ENCODE results near the gene UBE3B.

UBE3B gene

GRCh38 chr12:109567967-109568366, 90.5 kb downstream of the UBE3B start:
- Histone ChIP-seq H3K9me3 (no peaks in the 10 kb centered on the region), H3K36me3 (replicated peaks) (peaks cover 47% of the 10 kb centered on the region), H3K4me3 (no peak overlapping the region), H3K4me1 (peaks cover 4% of the 10 kb centered on the region), H3K27me3 (ENCODE audit: low read depth) (no peaks in the 10 kb centered on the region)
- in situ Hi-C loops (cut with MboI; ENCODE audit: low sequenced_read_pairs), result no loop called here
- no peak for DNase-seq (ENCODE audit: low spot score in 2 of 2)

GRCh38 chr12:109568486-109568885, 91.1 kb downstream of the UBE3B start:
- no peak for DNase-seq (ENCODE audit: low spot score in 2 of 2)
- H3K9me3 ChIP-seq, result no peaks in the 10 kb centered on the region
- H3K4me3 ChIP-seq, result no peak overlapping the region
- peaks cover 44% of the 10 kb centered on the region for H3K36me3 ChIP-seq (replicated peaks)
- peaks cover 4% of the 10 kb centered on the region for H3K4me1 ChIP-seq
- H3K27me3 ChIP-seq (ENCODE audit: low read depth), result no peaks in the 10 kb centered on the region
- in situ Hi-C loops (cut with MboI; ENCODE audit: low sequenced_read_pairs), result no loop called here

GRCh38 chr12:109571773-109572505, 94.5 kb downstream of the UBE3B start:
- in situ Hi-C loops (cut with MboI; ENCODE audit: low sequenced_read_pairs), result no loop called here
- Histone ChIP-seq H3K9me3 (no peaks in the 10 kb centered on the region), H3K36me3 (replicated peaks) (peaks cover 49% of the 10 kb centered on the region), H3K27me3 (ENCODE audit: low read depth) (no peaks in the 10 kb centered on the region), H3K4me1 (peaks cover 14% of the 10 kb centered on the region), H3K4me3 (no peak overlapping the region)
- no peak for DNase-seq (ENCODE audit: low spot score in 2 of 2)

GRCh38 chr12:109572506-109572845, 95.0 kb downstream of the UBE3B start:
- DNase-seq (ENCODE audit: low spot score in 2 of 2), result no peak
- Histone ChIP-seq H3K36me3 (replicated peaks) (peaks cover 51% of the 10 kb centered on the region), H3K9me3 (no peaks in the 10 kb centered on the region), H3K4me3 (peak overlapping the region; percentile 71), H3K4me1 (peaks cover 14% of the 10 kb centered on the region), H3K27me3 (ENCODE audit: low read depth) (no peaks in the 10 kb centered on the region)
- in situ Hi-C loops (cut with MboI; ENCODE audit: low sequenced_read_pairs), result no loop called here

- H3K27me3 ChIP-seq (ENCODE audit: low read depth), result no peaks in the 10 kb centered on the region
- peak within 1 kb of the TSS; percentile 71 for H3K4me3 ChIP-seq
- H3K9me3 ChIP-seq, result no peaks in the 10 kb centered on the region
- peak; percentile 98 to 99 for DNase-seq (ENCODE audit: low spot score in 2 of 2)
- peaks cover 14% of the 10 kb centered on the region for H3K4me1 ChIP-seq
- in situ Hi-C loops (cut with MboI; ENCODE audit: low sequenced_read_pairs), result no loop called here
- peaks cover 44% of the 10 kb centered on the region for H3K36me3 ChIP-seq (replicated peaks)
Measured at GRCh38 chr12:109573029-109573913, 95.8 kb downstream of the UBE3B start, which contains the start of the genes MMAB and MVK. Gene MMAB, minus strand, starts transcription at chr12:109573504. Its CDS starts 24 bp downstream, at chr12:109573480. Gene MVK, plus strand, starts transcription at chr12:109573794. Its CDS starts 1,029 bp downstream, at chr12:109574823.

GRCh38 chr12:109573914-109574244, 96.4 kb downstream of the UBE3B start:
- no peak for DNase-seq (ENCODE audit: low spot score in 2 of 2)
- Histone ChIP-seq H3K36me3 (replicated peaks) (peaks cover 41% of the 10 kb centered on the region), H3K9me3 (no peaks in the 10 kb centered on the region), H3K27me3 (ENCODE audit: low read depth) (no peaks in the 10 kb centered on the region), H3K4me3 (peak overlapping the region; percentile 71), H3K4me1 (peaks cover 14% of the 10 kb centered on the region)
- in situ Hi-C loops (cut with MboI; ENCODE audit: low sequenced_read_pairs), result no loop called here

- in situ Hi-C loops (cut with MboI; ENCODE audit: low sequenced_read_pairs), result no loop called here
- H3K36me3 ChIP-seq (replicated peaks), result peaks cover 41% of the 10 kb centered on the region
- H3K27me3 ChIP-seq (ENCODE audit: low read depth), result no peaks in the 10 kb centered on the region
- DNase-seq (ENCODE audit: low spot score in 2 of 2), result no peak
- no peak overlapping the region for H3K4me3 ChIP-seq
- H3K4me1 ChIP-seq, result peaks cover 14% of the 10 kb centered on the region
- H3K9me3 ChIP-seq, result no peaks in the 10 kb centered on the region
Measured at GRCh38 chr12:109575683-109576082, 98.2 kb downstream of the UBE3B start.

GRCh38 chr12:109577311-109577710, 99.9 kb downstream of the UBE3B start:
- H3K4me3 ChIP-seq, result no peak overlapping the region
- DNase-seq (ENCODE audit: low spot score in 2 of 2), result no peak

GRCh38 chr12:109578330-109578927, 101.0 kb downstream of the UBE3B start:
- in situ Hi-C loops (cut with MboI; ENCODE audit: low sequenced_read_pairs), result no loop called here
- no peak for DNase-seq (ENCODE audit: low spot score in 2 of 2)
- Histone ChIP-seq H3K27me3 (ENCODE audit: low read depth) (no peaks in the 10 kb centered on the region), H3K4me3 (no peak overlapping the region), H3K36me3 (replicated peaks) (peaks cover 45% of the 10 kb centered on the region), H3K4me1 (peaks cover 10% of the 10 kb centered on the region), H3K9me3 (no peaks in the 10 kb centered on the region)

More at GRCh38 chr12:109577311-109577710, 99.9 kb downstream of the UBE3B start:
- in situ Hi-C loops (cut with MboI; ENCODE audit: low sequenced_read_pairs), result no loop called here
- H3K9me3 ChIP-seq, result no peaks in the 10 kb centered on the region
- peaks cover 14% of the 10 kb centered on the region for H3K4me1 ChIP-seq
- no peaks in the 10 kb centered on the region for H3K27me3 ChIP-seq (ENCODE audit: low read depth)
- peaks cover 45% of the 10 kb centered on the region for H3K36me3 ChIP-seq (replicated peaks)

- H3K9me3 ChIP-seq, result no peaks in the 10 kb centered on the region
- no peak for DNase-seq (ENCODE audit: low spot score in 2 of 2)
- peaks cover 52% of the 10 kb centered on the region for H3K36me3 ChIP-seq (replicated peaks)
- in situ Hi-C loops (cut with MboI; ENCODE audit: low sequenced_read_pairs), result no loop called here
- H3K4me1 ChIP-seq, result peaks cover 3% of the 10 kb centered on the region
- H3K4me3 ChIP-seq, result no peak overlapping the region
- H3K27me3 ChIP-seq (ENCODE audit: low read depth), result no peaks in the 10 kb centered on the region
Measured at GRCh38 chr12:109579639-109580038, 102.2 kb downstream of the UBE3B start.

GRCh38 chr12:109580272-109580671, 102.8 kb downstream of the UBE3B start:
- in situ Hi-C loops (cut with MboI; ENCODE audit: low sequenced_read_pairs), result no loop called here
- Histone ChIP-seq H3K4me1 (no peaks in the 10 kb centered on the region), H3K9me3 (no peaks in the 10 kb centered on the region), H3K4me3 (no peak overlapping the region), H3K36me3 (replicated peaks) (peaks cover 52% of the 10 kb centered on the region), H3K27me3 (ENCODE audit: low read depth) (no peaks in the 10 kb centered on the region)
- no peak for DNase-seq (ENCODE audit: low spot score in 2 of 2)

- in situ Hi-C loops (cut with MboI; ENCODE audit: low sequenced_read_pairs), result no loop called here
- Histone ChIP-seq H3K9me3 (no peaks in the 10 kb centered on the region), H3K4me3 (no peak overlapping the region), H3K27me3 (ENCODE audit: low read depth) (no peaks in the 10 kb centered on the region), H3K4me1 (no peaks in the 10 kb centered on the region), H3K36me3 (replicated peaks) (peaks cover 46% of the 10 kb centered on the region)
- DNase-seq (ENCODE audit: low spot score in 2 of 2), result no peak
Measured at GRCh38 chr12:109580684-109581333, 103.4 kb downstream of the UBE3B start.

GRCh38 chr12:109581334-109581691, 103.9 kb downstream of the UBE3B start:
- no peak for DNase-seq (ENCODE audit: low spot score in 2 of 2)
- in situ Hi-C loops (cut with MboI; ENCODE audit: low sequenced_read_pairs), result no loop called here

More at GRCh38 chr12:109581334-109581691, 103.9 kb downstream of the UBE3B start:
- no peak overlapping the region for H3K4me3 ChIP-seq
- H3K9me3 ChIP-seq, result no peaks in the 10 kb centered on the region
- H3K4me1 ChIP-seq, result no peaks in the 10 kb centered on the region
- H3K36me3 ChIP-seq (replicated peaks), result peaks cover 41% of the 10 kb centered on the region
- no peaks in the 10 kb centered on the region for H3K27me3 ChIP-seq (ENCODE audit: low read depth)

All from HAP-1 (cell line).